IMR-90 (cell line): ENCODE data around the gene ARHGAP10.

Experiments used
- BHLHE40 ChIP-seq: fragments of 150-350 bp; IDR thresholded peaks from 2 replicates; pipeline ENCODE4 v1.6.1; 2016; ENCODE audit warnings: mild to moderate bottlenecking, low read depth, low read length
- CHD1 ChIP-seq: IDR thresholded peaks from 2 replicates; pipeline ENCODE4 v1.6.1; 2012; ENCODE audit warnings: low read depth, low read length, improper control_type of control experiment
- ELK1 ChIP-seq: fragments of 150-350 bp; IDR thresholded peaks from 2 replicates; pipeline ENCODE4 v1.6.1; 2016; ENCODE audit warnings: low read depth, mild to moderate bottlenecking, low read length, moderate library complexity, borderline replicate concordance
- FOS ChIP-seq: fragments of 150-350 bp; IDR thresholded peaks from 2 replicates; pipeline ENCODE4 v1.6.1; 2016; ENCODE audit warnings: low read depth, low read length
- MXI1 ChIP-seq: IDR thresholded peaks from 2 replicates; pipeline ENCODE4 v1.6.1; 2012; ENCODE audit warnings: low read depth, mild to moderate bottlenecking, low read length, moderate library complexity, borderline replicate concordance
- POLR2A ChIP-seq: IDR thresholded peaks from 2 replicates; pipeline ENCODE4 v1.6.1; 2012; ENCODE audit warnings: mild to moderate bottlenecking, low read depth, low read length
- RAD21 ChIP-seq: IDR thresholded peaks from 2 replicates; pipeline ENCODE4 v1.6.1; 2012; ENCODE audit warnings: low read length, improper control_type of control experiment
- TF ChIP-seq, protein P1 (sequence below): fragments of 150-350 bp; IDR thresholded peaks from 2 replicates; pipeline ENCODE4 v1.6.1; 2017; ENCODE audit warnings: mild to moderate bottlenecking, antibody characterized with exemption, low read length, low read depth
- TF ChIP-seq, protein P2 (sequence below): conservative IDR thresholded peaks from 2 replicates; pipeline ENCODE4 v1.5.1; 2012; ENCODE audit warnings: mild to moderate bottlenecking, low read depth, low read length, improper control_type of control experiment

DNA sequence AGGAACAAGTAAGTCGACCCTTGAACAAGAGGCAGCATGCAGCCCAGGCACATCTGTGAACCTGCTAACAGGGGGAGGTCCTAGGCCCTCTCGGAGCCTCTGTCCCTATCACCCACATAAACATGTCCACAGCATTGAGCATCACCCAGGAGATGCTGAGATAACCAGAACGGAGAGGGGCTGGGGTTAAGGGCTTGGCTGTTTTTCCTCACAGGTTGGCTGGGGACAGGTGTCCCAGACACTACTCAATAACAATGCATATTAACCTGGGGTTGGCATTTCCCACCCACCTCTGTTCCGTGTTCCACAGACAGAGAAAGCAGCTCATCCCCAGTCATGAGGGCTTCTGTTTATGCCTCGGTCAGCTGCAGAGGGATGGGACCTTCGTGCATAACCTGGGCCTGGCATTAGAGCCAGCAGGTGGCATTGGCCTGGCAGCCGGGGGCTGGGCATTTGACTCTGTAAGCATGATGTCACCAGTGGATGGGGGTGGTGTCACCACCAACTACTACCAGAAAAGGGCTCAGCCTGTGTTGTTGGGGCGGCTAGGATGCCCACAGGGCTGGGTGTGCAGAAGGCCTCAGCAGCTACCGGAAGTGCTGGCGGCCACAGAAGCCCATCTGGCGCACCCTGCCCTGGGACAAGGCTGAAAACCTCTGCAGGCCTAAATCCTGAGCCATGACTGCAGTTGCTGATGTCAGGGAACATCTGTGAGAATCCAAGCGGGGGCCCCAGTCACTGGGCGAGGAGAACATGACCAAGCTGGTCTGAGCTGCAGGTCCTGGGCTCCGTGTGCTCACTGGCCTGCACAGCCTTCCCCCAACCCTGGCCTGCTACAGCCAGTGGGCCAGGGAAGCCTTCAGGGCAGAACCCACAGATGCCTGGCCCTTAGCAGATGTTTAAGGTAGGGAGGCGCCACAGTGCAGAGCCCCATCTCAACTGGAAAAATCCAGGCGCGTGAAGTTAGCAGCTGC is 358.9 kb downstream of the ARHGAP10 start:
- TF ChIP-seq POLR2A (no peak), RAD21 (no peak), ELK1 (no peak), CHD1 (no peak), BHLHE40 (no peak), MXI1 (no peak), FOS (no peak)
- TF ChIP-seq, protein P1, sequence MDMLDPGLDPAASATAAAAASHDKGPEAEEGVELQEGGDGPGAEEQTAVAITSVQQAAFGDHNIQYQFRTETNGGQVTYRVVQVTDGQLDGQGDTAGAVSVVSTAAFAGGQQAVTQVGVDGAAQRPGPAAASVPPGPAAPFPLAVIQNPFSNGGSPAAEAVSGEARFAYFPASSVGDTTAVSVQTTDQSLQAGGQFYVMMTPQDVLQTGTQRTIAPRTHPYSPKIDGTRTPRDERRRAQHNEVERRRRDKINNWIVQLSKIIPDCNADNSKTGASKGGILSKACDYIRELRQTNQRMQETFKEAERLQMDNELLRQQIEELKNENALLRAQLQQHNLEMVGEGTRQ: no peak
- TF ChIP-seq, protein P2, sequence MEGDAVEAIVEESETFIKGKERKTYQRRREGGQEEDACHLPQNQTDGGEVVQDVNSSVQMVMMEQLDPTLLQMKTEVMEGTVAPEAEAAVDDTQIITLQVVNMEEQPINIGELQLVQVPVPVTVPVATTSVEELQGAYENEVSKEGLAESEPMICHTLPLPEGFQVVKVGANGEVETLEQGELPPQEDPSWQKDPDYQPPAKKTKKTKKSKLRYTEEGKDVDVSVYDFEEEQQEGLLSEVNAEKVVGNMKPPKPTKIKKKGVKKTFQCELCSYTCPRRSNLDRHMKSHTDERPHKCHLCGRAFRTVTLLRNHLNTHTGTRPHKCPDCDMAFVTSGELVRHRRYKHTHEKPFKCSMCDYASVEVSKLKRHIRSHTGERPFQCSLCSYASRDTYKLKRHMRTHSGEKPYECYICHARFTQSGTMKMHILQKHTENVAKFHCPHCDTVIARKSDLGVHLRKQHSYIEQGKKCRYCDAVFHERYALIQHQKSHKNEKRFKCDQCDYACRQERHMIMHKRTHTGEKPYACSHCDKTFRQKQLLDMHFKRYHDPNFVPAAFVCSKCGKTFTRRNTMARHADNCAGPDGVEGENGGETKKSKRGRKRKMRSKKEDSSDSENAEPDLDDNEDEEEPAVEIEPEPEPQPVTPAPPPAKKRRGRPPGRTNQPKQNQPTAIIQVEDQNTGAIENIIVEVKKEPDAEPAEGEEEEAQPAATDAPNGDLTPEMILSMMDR: no peak
